ENCODE results near the gene RINT1. TPM values are rescaled to one million over a fixed set of nuclear protein-coding genes. Genes with fewer than 3 reads are reported as not detected.

RINT1 gene
- total RNA-seq, 1 donor from 2014 or later = 21.1 TPM

GRCh38 chr7:105610165-105610930, 78.3 kb downstream of the RINT1 start:
- H3K36me3 Mint-ChIP-seq = peaks cover 13% of the 10 kb centered on the region
- no peak for TF ChIP-seq CTCF (conservative IDR thresholded peaks at IDR 0.05)
- no peaks in the 10 kb centered on the region for H3K9me3 Mint-ChIP-seq
- no peak overlapping the region for H3K27ac Mint-ChIP-seq
- DNase-seq (ENCODE audit: extremely low spot score, unreplicated experiment) = no peak
- no peaks in the 10 kb centered on the region for H3K27me3 Mint-ChIP-seq
- H3K4me3 Mint-ChIP-seq = no peak overlapping the region
- no peaks in the 10 kb centered on the region for H3K4me1 Mint-ChIP-seq (ENCODE audit: unreplicated experiment)

GRCh38 chr7:105611856-105612775, 80.1 kb downstream of the RINT1 start:
- DNase-seq (ENCODE audit: extremely low spot score, unreplicated experiment) = no peak
- H3K27ac Mint-ChIP-seq = no peak overlapping the region
- peaks cover 13% of the 10 kb centered on the region for H3K36me3 Mint-ChIP-seq
- no peaks in the 10 kb centered on the region for H3K9me3 Mint-ChIP-seq
- no peak overlapping the region for H3K4me3 Mint-ChIP-seq
- H3K4me1 Mint-ChIP-seq (ENCODE audit: unreplicated experiment) = no peaks in the 10 kb centered on the region
- TF ChIP-seq CTCF (conservative IDR thresholded peaks at IDR 0.05) = no peak
- no peaks in the 10 kb centered on the region for H3K27me3 Mint-ChIP-seq

GRCh38 chr7:105612806-105613205, 80.8 kb downstream of the RINT1 start:
- no peak for TF ChIP-seq CTCF (conservative IDR thresholded peaks at IDR 0.05)
- no peak for DNase-seq (ENCODE audit: extremely low spot score, unreplicated experiment)
- no peaks in the 10 kb centered on the region for H3K27me3 Mint-ChIP-seq
- no peak overlapping the region for H3K27ac Mint-ChIP-seq
- no peaks in the 10 kb centered on the region for H3K4me1 Mint-ChIP-seq (ENCODE audit: unreplicated experiment)
- H3K4me3 Mint-ChIP-seq = no peak overlapping the region
- H3K36me3 Mint-ChIP-seq = peaks cover 10% of the 10 kb centered on the region
- no peaks in the 10 kb centered on the region for H3K9me3 Mint-ChIP-seq

GRCh38 chr7:105613611-105614330, 81.8 kb downstream of the RINT1 start:
- no peaks in the 10 kb centered on the region for H3K9me3 Mint-ChIP-seq
- no peak for TF ChIP-seq CTCF (conservative IDR thresholded peaks at IDR 0.05)
- H3K27ac Mint-ChIP-seq = no peak overlapping the region
- H3K36me3 Mint-ChIP-seq = peaks cover 10% of the 10 kb centered on the region
- H3K4me1 Mint-ChIP-seq (ENCODE audit: unreplicated experiment) = no peaks in the 10 kb centered on the region
- DNase-seq (ENCODE audit: extremely low spot score, unreplicated experiment) = no peak
- H3K27me3 Mint-ChIP-seq = no peaks in the 10 kb centered on the region
- H3K4me3 Mint-ChIP-seq = no peak overlapping the region

GRCh38 chr7:105614341-105614840, 82.4 kb downstream of the RINT1 start:
- Mint-ChIP-seq H3K9me3 (no peaks in the 10 kb centered on the region), H3K4me3 (no peak overlapping the region), H3K27me3 (no peaks in the 10 kb centered on the region), H3K27ac (no peak overlapping the region), H3K36me3 (peaks cover 10% of the 10 kb centered on the region), H3K4me1 (ENCODE audit: unreplicated experiment) (no peaks in the 10 kb centered on the region)
- no peak for DNase-seq (ENCODE audit: extremely low spot score, unreplicated experiment)
- TF ChIP-seq CTCF (conservative IDR thresholded peaks at IDR 0.05) = no peak

All from type B pancreatic cell (in vitro differentiated cells).